HEK293 (cell line): ENCODE measurements around the gene FBXL7.

ENCODE experiments used
- CTCF ChIA-PET: fragments of 350-600 bp; formaldehyde crosslinking; extraction: SDS; loops from one replicate; lab custom pipeline; 2021; ENCODE audit warnings: antibody characterized with exemption; lab: Yijun Ruan, JAX
- POLR2A ChIA-PET: fragments of 300-600 bp; formaldehyde crosslinking; extraction: SDS; loops from one replicate; lab custom pipeline; 2020; ENCODE audit warnings: antibody characterized with exemption, inconsistent platforms; lab: Yijun Ruan, JAX
- H3K27ac ChIP-seq: fragments of 200-500 bp; sonication (Bioruptor generic); 2 replicates; pipeline ENCODE4 v1.5.1; 2014; ENCODE audit warnings: low read depth, low read length, control low read depth, inconsistent platforms; ENCODE audit errors: extremely low read depth
- H3K36me3 ChIP-seq, 2 experiments: fragments of 200-500 bp in 1 of 2; sonication (Bioruptor generic) in 1 of 2; 1 replicate in 1 of 2; 2 replicates in 1 of 2; pipeline ENCODE4 v1.5.1; 2014 to 2017; ENCODE audit warnings: inconsistent platforms in 2 of 2, low read length in 2 of 2; ENCODE audit not compliant: control insufficient read depth in 2 of 2, insufficient read depth in 1 of 2
- H3K4me1 ChIP-seq: fragments of 200-500 bp; sonication (Bioruptor generic); 2 replicates; pipeline ENCODE4 v1.5.1; 2014; ENCODE audit warnings: mild to moderate bottlenecking, low read length, inconsistent platforms; ENCODE audit not compliant: control insufficient read depth, insufficient read depth
- H3K4me3 ChIP-seq: 2 replicates; pipeline ENCODE4 v1.5.1; 2011; ENCODE audit warnings: low read depth, mild to moderate bottlenecking, control low read depth, low read length, moderate library complexity
- H3K9me3 ChIP-seq: fragments of 200-500 bp; sonication (Bioruptor generic); 2 replicates; pipeline ENCODE4 v1.5.1; 2014; ENCODE audit warnings: low read depth, low read length, inconsistent platforms; ENCODE audit not compliant: control insufficient read depth, insufficient read depth
- GFI1B ChIP-seq: fragments of 450-650 bp; formaldehyde crosslinking; IDR thresholded peaks from 2 replicates; pipeline ENCODE4 v1.5.1; 2016; ENCODE audit warnings: missing biosample characterization, missing genetic modification characterization
- KLF10 ChIP-seq: fragments of 450-650 bp; IDR thresholded peaks from 2 replicates; pipeline ENCODE4 v1.5.1; 2018; ENCODE audit warnings: missing biosample characterization, mild to moderate bottlenecking, missing genetic modification characterization
- MZF1 ChIP-seq: fragments of 450-650 bp; formaldehyde crosslinking; IDR thresholded peaks from 2 replicates; pipeline ENCODE4 v1.5.1; 2017; ENCODE audit warnings: missing biosample characterization, missing genetic modification characterization, borderline replicate concordance
- SETDB1 ChIP-seq: IDR thresholded peaks from one replicate; pipeline ENCODE4 v1.6.1; 2017; ENCODE audit warnings: mild to moderate bottlenecking, low read length, moderate library complexity, mixed read lengths; ENCODE audit not compliant: insufficient read length
- YY2 ChIP-seq: fragments of 450-650 bp; formaldehyde crosslinking; IDR thresholded peaks from 2 replicates; pipeline ENCODE4 v1.5.1; 2016; ENCODE audit warnings: missing biosample characterization, missing genetic modification characterization
- ZBTB8A ChIP-seq: fragments of 450-650 bp; formaldehyde crosslinking; IDR thresholded peaks from 2 replicates; pipeline ENCODE4 v1.5.1; 2016; ENCODE audit warnings: missing biosample characterization, missing genetic modification characterization
- ZNF138 ChIP-seq: fragments of 450-650 bp; formaldehyde crosslinking; IDR thresholded peaks from 2 replicates; pipeline ENCODE4 v1.5.1; 2016; ENCODE audit warnings: missing biosample characterization, missing genetic modification characterization, borderline replicate concordance
- ZNF211 ChIP-seq: fragments of 450-650 bp; formaldehyde crosslinking; IDR thresholded peaks from 2 replicates; pipeline ENCODE4 v1.5.1; 2016; ENCODE audit warnings: low read depth, missing biosample characterization, missing genetic modification characterization
- ZNF311 ChIP-seq: fragments of 450-650 bp; formaldehyde crosslinking; IDR thresholded peaks from 2 replicates; pipeline ENCODE4 v1.5.1; 2017; ENCODE audit warnings: missing biosample characterization, missing genetic modification characterization, borderline replicate concordance
- ZNF335 ChIP-seq: fragments of 450-650 bp; formaldehyde crosslinking; conservative IDR thresholded peaks from 2 replicates; pipeline ENCODE4 v1.5.1; 2016; ENCODE audit warnings: missing biosample characterization, missing genetic modification characterization
- ZNF341 ChIP-seq: fragments of 450-650 bp; formaldehyde crosslinking; IDR thresholded peaks from 2 replicates; pipeline ENCODE4; 2016; ENCODE audit warnings: low read depth, missing biosample characterization, missing genetic modification characterization
- ZNF394 ChIP-seq: fragments of 450-650 bp; formaldehyde crosslinking; IDR thresholded peaks from 2 replicates; pipeline ENCODE4 v1.5.1; 2016; ENCODE audit warnings: missing biosample characterization, missing genetic modification characterization, mild to moderate bottlenecking, moderate library complexity, borderline replicate concordance
- ZNF514 ChIP-seq: fragments of 450-650 bp; formaldehyde crosslinking; IDR thresholded peaks from 2 replicates; pipeline ENCODE4 v1.5.1; 2016; ENCODE audit warnings: missing biosample characterization, missing genetic modification characterization
- ZNF530 ChIP-seq: fragments of 450-650 bp; formaldehyde crosslinking; IDR thresholded peaks from 2 replicates; pipeline ENCODE4 v1.5.1; 2016; ENCODE audit warnings: low read depth, missing biosample characterization, missing genetic modification characterization
- ZNF660 ChIP-seq: fragments of 450-650 bp; IDR thresholded peaks from 2 replicates; pipeline ENCODE4 v1.5.1; 2018; ENCODE audit warnings: missing biosample characterization, mild to moderate bottlenecking, missing genetic modification characterization
- ZSCAN23 ChIP-seq: fragments of 450-650 bp; formaldehyde crosslinking; IDR thresholded peaks from 2 replicates; pipeline ENCODE4 v1.5.1; 2016; ENCODE audit warnings: missing biosample characterization, missing genetic modification characterization
- TF ChIP-seq, protein P1 (sequence below): fragments of 450-650 bp; formaldehyde crosslinking; IDR thresholded peaks from 2 replicates; pipeline ENCODE4 v1.5.1; 2016; ENCODE audit warnings: missing biosample characterization, missing genetic modification characterization, low read depth
- TF ChIP-seq, protein P2 (sequence below): fragments of 450-650 bp; formaldehyde crosslinking; IDR thresholded peaks from 2 replicates; pipeline ENCODE4 v1.5.1; 2016; ENCODE audit warnings: missing biosample characterization, missing genetic modification characterization
- TF ChIP-seq, protein P3 (sequence below): fragments of 450-650 bp; formaldehyde crosslinking; conservative IDR thresholded peaks from 2 replicates; pipeline ENCODE4 v1.5.1; 2016; ENCODE audit warnings: low read depth, missing biosample characterization, missing genetic modification characterization
- TF ChIP-seq, protein P4 (sequence below): fragments of 450-650 bp; formaldehyde crosslinking; IDR thresholded peaks from 2 replicates; pipeline ENCODE4 v1.5.1; 2016; ENCODE audit warnings: missing biosample characterization, missing genetic modification characterization, borderline replicate concordance

The FBXL7 gene

GRCh38 chr5:15933259-15934207 is 433.6 kb downstream of the FBXL7 start:
- CTCF ChIA-PET: interaction anchor here (0.7 kb wide), 1 partner anchor 751 kb away, joined by 3 read pairs; no protein-coding TSS in a partner anchor
- H3K4me1 ChIP-seq: no peaks in the 10 kb centered on the region
- TF ChIP-seq ZNF394 (tag by site-specific recombination) (no peak), ZBTB8A (tag by site-specific recombination) (no peak), ZNF311 (no peak), YY2 (tag by site-specific recombination) (no peak), SETDB1 (no peak), KLF10 (no peak), ZNF514 (no peak), ZNF530 (tag by site-specific recombination) (no peak), ZNF335 (tag by site-specific recombination) (no peak), MZF1 (tag by site-specific recombination) (no peak), ZSCAN23 (no peak), ZNF660 (tag by site-specific recombination) (no peak), ZNF211 (no peak), ZNF138 (tag by site-specific recombination) (no peak), GFI1B (tag by site-specific recombination) (no peak), ZNF341 (tag by site-specific recombination) (no peak)
- TF ChIP-seq, protein P1, sequence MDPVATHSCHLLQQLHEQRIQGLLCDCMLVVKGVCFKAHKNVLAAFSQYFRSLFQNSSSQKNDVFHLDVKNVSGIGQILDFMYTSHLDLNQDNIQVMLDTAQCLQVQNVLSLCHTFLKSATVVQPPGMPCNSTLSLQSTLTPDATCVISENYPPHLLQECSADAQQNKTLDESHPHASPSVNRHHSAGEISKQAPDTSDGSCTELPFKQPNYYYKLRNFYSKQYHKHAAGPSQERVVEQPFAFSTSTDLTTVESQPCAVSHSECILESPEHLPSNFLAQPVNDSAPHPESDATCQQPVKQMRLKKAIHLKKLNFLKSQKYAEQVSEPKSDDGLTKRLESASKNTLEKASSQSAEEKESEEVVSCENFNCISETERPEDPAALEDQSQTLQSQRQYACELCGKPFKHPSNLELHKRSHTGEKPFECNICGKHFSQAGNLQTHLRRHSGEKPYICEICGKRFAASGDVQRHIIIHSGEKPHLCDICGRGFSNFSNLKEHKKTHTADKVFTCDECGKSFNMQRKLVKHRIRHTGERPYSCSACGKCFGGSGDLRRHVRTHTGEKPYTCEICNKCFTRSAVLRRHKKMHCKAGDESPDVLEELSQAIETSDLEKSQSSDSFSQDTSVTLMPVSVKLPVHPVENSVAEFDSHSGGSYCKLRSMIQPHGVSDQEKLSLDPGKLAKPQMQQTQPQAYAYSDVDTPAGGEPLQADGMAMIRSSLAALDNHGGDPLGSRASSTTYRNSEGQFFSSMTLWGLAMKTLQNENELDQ (tag by site-specific recombination): no peak
- TF ChIP-seq, protein P2, sequence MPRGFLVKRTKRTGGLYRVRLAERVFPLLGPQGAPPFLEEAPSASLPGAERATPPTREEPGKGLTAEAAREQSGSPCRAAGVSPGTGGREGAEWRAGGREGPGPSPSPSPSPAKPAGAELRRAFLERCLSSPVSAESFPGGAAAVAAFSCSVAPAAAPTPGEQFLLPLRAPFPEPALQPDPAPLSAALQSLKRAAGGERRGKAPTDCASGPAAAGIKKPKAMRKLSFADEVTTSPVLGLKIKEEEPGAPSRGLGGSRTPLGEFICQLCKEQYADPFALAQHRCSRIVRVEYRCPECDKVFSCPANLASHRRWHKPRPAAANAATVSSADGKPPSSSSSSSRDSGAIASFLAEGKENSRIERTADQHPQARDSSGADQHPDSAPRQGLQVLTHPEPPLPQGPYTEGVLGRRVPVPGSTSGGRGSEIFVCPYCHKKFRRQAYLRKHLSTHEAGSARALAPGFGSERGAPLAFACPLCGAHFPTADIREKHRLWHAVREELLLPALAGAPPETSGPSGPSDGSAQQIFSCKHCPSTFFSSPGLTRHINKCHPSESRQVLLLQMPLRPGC (tag by site-specific recombination): no peak
- TF ChIP-seq, protein P3, sequence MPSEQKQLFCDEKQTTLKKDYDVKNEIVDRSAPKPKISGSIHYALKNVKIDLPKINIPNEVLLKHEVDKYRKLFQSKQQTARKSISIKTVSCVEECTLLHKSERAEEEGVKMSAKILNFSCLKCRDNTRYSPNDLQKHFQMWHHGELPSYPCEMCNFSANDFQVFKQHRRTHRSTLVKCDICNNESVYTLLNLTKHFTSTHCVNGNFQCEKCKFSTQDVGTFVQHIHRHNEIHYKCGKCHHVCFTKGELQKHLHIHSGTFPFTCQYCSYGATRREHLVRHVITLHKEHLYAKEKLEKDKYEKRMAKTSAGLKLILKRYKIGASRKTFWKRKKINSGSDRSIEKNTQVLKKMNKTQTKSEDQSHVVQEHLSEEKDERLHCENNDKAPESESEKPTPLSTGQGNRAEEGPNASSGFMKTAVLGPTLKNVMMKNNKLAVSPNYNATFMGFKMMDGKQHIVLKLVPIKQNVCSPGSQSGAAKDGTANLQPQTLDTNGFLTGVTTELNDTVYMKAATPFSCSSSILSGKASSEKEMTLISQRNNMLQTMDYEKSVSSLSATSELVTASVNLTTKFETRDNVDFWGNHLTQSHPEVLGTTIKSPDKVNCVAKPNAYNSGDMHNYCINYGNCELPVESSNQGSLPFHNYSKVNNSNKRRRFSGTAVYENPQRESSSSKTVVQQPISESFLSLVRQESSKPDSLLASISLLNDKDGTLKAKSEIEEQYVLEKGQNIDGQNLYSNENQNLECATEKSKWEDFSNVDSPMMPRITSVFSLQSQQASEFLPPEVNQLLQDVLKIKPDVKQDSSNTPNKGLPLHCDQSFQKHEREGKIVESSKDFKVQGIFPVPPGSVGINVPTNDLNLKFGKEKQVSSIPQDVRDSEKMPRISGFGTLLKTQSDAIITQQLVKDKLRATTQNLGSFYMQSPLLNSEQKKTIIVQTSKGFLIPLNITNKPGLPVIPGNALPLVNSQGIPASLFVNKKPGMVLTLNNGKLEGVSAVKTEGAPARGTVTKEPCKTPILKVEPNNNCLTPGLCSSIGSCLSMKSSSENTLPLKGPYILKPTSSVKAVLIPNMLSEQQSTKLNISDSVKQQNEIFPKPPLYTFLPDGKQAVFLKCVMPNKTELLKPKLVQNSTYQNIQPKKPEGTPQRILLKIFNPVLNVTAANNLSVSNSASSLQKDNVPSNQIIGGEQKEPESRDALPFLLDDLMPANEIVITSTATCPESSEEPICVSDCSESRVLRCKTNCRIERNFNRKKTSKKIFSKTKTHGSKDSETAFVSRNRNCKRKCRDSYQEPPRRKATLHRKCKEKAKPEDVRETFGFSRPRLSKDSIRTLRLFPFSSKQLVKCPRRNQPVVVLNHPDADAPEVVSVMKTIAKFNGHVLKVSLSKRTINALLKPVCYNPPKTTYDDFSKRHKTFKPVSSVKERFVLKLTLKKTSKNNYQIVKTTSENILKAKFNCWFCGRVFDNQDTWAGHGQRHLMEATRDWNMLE (tag by site-specific recombination): no peak
- TF ChIP-seq, protein P4, sequence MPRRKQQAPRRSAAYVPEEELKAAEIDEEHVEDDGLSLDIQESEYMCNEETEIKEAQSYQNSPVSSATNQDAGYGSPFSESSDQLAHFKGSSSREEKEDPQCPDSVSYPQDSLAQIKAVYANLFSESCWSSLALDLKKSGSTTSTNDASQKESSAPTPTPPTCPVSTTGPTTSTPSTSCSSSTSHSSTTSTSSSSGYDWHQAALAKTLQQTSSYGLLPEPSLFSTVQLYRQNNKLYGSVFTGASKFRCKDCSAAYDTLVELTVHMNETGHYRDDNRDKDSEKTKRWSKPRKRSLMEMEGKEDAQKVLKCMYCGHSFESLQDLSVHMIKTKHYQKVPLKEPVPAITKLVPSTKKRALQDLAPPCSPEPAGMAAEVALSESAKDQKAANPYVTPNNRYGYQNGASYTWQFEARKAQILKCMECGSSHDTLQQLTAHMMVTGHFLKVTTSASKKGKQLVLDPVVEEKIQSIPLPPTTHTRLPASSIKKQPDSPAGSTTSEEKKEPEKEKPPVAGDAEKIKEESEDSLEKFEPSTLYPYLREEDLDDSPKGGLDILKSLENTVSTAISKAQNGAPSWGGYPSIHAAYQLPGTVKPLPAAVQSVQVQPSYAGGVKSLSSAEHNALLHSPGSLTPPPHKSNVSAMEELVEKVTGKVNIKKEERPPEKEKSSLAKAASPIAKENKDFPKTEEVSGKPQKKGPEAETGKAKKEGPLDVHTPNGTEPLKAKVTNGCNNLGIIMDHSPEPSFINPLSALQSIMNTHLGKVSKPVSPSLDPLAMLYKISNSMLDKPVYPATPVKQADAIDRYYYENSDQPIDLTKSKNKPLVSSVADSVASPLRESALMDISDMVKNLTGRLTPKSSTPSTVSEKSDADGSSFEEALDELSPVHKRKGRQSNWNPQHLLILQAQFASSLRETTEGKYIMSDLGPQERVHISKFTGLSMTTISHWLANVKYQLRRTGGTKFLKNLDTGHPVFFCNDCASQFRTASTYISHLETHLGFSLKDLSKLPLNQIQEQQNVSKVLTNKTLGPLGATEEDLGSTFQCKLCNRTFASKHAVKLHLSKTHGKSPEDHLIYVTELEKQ: no peak
- TF ChIP-seq, all 188 proteins: peak for 0
- H3K4me3 ChIP-seq: no peak overlapping the region
- H3K36me3 ChIP-seq: peaks cover 0 to 14% of the 10 kb centered on the region in 2 experiments; a peak in 1 of 3 replicates
- no peak overlapping the region for H3K27ac ChIP-seq
- no peaks in the 10 kb centered on the region for H3K9me3 ChIP-seq
- POLR2A ChIA-PET: no interaction called here
